Measurements from ENCODE around the gene INSL3. TPM values are rescaled to one million over a fixed set of nuclear protein-coding genes. Genes with fewer than 3 reads are reported as not detected.

INSL3 gene
- total and polyA plus RNA-seq, 2 of the 13 experiments (the other 11 are each of a cell fraction or from before 2014, with no cell fraction given): 0.30 TPM; not detected in 1

- TF ChIP-seq ZBTB10 (CRISPR knock-in tag; IDR thresholded peaks at IDR 0.05; ENCODE audit: borderline replicate concordance) (no peak), ZNF710 (CRISPR knock-in tag; IDR thresholded peaks at IDR 0.05; ENCODE audit: borderline replicate concordance) (no peak), ZSCAN25 (CRISPR knock-in tag; IDR thresholded peaks at IDR 0.05) (no peak), HDAC6 (IDR thresholded peaks at IDR 0.05; ENCODE audit: low read depth, low read length) (no peak), IRX3 (CRISPR knock-in tag; IDR thresholded peaks at IDR 0.05; ENCODE audit: borderline replicate concordance, low read depth) (no peak), KLF15 (CRISPR knock-in tag; IDR thresholded peaks at IDR 0.05; ENCODE audit: borderline replicate concordance) (no peak; the same call in 1 of the 2 replicates), NFE2L2 (IDR thresholded peaks at IDR 0.05; ENCODE audit: low read length) (no peak), REPIN1 (CRISPR knock-in tag; IDR thresholded peaks at IDR 0.05; ENCODE audit: borderline replicate concordance, low read depth) (peak; percentile 44; the same call in 1 of the 2 replicates), ZBTB20 (CRISPR knock-in tag; IDR thresholded peaks at IDR 0.05; ENCODE audit: borderline replicate concordance, low read depth) (no peak), BHLHE40 (IDR thresholded peaks at IDR 0.05; ENCODE audit: low read length) (0 out of 2 replicates have a peak, but pooled peaks have one; percentile 5), ELF3 (CRISPR knock-in tag; IDR thresholded peaks at IDR 0.05) (peak; percentile 88), GATAD2A (CRISPR knock-in tag; IDR thresholded peaks at IDR 0.05) (peak; percentile 37; the same call in 1 of the 2 replicates), AKAP8 (CRISPR knock-in tag; IDR thresholded peaks at IDR 0.05) (no peak), EEA1 (CRISPR knock-in tag; IDR thresholded peaks at IDR 0.05; ENCODE audit: borderline replicate concordance) (no peak), ZNF777 (CRISPR knock-in tag; IDR thresholded peaks at IDR 0.05) (no peak), NR2F6 (IDR thresholded peaks at IDR 0.05) (no peak), NR2F6 (CRISPR knock-in tag; IDR thresholded peaks at IDR 0.05) (no peak), ZNF512 (CRISPR knock-in tag; IDR thresholded peaks at IDR 0.05) (no peak), ZSCAN20 (CRISPR knock-in tag; IDR thresholded peaks at IDR 0.05; ENCODE audit: borderline replicate concordance) (no peak), MTA3 (CRISPR knock-in tag; IDR thresholded peaks at IDR 0.05) (no peak), ZNF841 (CRISPR knock-in tag; IDR thresholded peaks at IDR 0.05; ENCODE audit: borderline replicate concordance) (no peak), PAX8 (CRISPR knock-in tag; IDR thresholded peaks at IDR 0.05; ENCODE audit: borderline replicate concordance) (no peak; the same call in 1 of the 2 replicates)
- TF ChIP-seq, protein P1, sequence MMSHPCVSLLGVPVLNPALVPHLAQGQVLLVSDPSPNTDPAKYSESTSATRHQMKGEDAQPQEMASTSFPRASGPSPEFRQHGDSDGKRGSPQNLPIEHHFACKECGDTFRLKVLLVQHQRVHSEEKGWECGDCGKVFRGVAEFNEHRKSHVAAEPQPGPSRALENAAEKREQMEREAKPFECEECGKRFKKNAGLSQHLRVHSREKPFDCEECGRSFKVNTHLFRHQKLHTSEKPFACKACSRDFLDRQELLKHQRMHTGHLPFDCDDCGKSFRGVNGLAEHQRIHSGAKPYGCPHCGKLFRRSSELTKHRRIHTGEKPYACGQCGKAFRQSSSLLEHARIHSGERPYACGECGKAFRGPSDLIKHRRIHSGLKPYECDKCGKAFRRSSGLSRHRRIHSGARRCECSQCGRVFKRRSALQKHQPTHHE (CRISPR knock-in tag; IDR thresholded peaks at IDR 0.05; ENCODE audit: borderline replicate concordance): peak; percentile 58; the same call in 1 of the 2 replicates
Observed at GRCh38 chr19:17859533-17860330, 38.4 kb upstream of the INSL3 start, which contains the start of gene RPL18A (continued).
